K562 (cell line): ENCODE results near the gene BEST4. TPM values are rescaled to one million over a fixed set of nuclear protein-coding genes. Genes with fewer than 3 reads are reported as not detected.
"Not testable (repeated sequence)": the region's sequence is repeated elsewhere in the genome, so short reads cannot be mapped to it uniquely, and the experiment has no call there.

Source experiments
- ATAC-seq: fragments of 200-7000 bp; cut with Tn5 transposase; 3 replicates; pipeline ENCODE4 v1.9.1; 2020; ENCODE audit warnings: moderate library complexity
- BruUV-seq: library from RNA; stranded (reverse); fragments of 400-500 nt; replicated peaks from 2 replicates; lab custom pipeline; 2021; lab: Mats Ljungman, UMichigan
- CTCF ChIA-PET: fragments of 300-600 bp; formaldehyde crosslinking; extraction: SDS; loops from one replicate; lab custom pipeline; 2021; ENCODE audit warnings: low intra/inter-chr PET ratio; lab: Yijun Ruan, JAX
- POLR2A ChIA-PET: fragments of 300-600, 350-650 bp; sonication (Branson Sonifier 250); formaldehyde crosslinking; extraction: SDS; loops from one replicate; lab custom pipeline; 2021; ENCODE audit warnings: antibody characterized with exemption, inconsistent platforms; lab: Yijun Ruan, JAX
- DNase-seq, 4 experiments: peaks; one replicate each; pipeline versions ENCODE4 v3.0.0 to v3.0.0-alpha.2; 2011 to 2018; ENCODE audit warnings: low spot score in 3 of 4, mixed read lengths in 3 of 4; ENCODE audit errors: extremely low read depth in 1 of 4
- FAIRE-seq: peaks from 2 replicates; lab custom pipeline; 2011; peaks lifted over from hg19 to GRCh38; lab: Jason Lieb, UNC
- H2AFZ ChIP-seq: 2 replicates; pipeline ENCODE4 v1.6.0; 2011; ENCODE audit warnings: low read depth, low read length, control low read depth, inconsistent platforms
- H3K27ac ChIP-seq: fragments of 200-600 bp; 3 replicates; pipeline ENCODE4 v1.8.0; 2011; ENCODE audit warnings: low read depth, mild to moderate bottlenecking, control low read depth, inconsistent platforms, low read length, moderate library complexity, mixed read lengths; ENCODE audit errors: extremely low read depth
- H3K27me3 ChIP-seq, 2 experiments: fragments of 300-600 bp in 1 of 2; 2 replicates in 1 of 2; 3 replicates in 1 of 2; pipeline versions ENCODE4 v1.6.0 to v1.8.0; 2011; ENCODE audit warnings: inconsistent platforms in 2 of 2, low read length in 2 of 2, mild to moderate bottlenecking in 1 of 2, mixed read lengths in 1 of 2, moderate library complexity in 1 of 2; ENCODE audit not compliant: control insufficient read depth in 2 of 2, insufficient read depth in 2 of 2
- H3K36me3 ChIP-seq: fragments of 300-600 bp; 3 replicates; pipeline ENCODE4 v1.8.0; 2011; ENCODE audit warnings: mild to moderate bottlenecking, low read length, inconsistent platforms; ENCODE audit not compliant: control insufficient read depth, insufficient read depth
- H3K4me1 ChIP-seq, 2 experiments: fragments of 200-600 bp in 1 of 2; replicated peaks in 1 of 2; 2 replicates in 1 of 2; 3 replicates in 1 of 2; pipeline versions ENCODE4 v1.5.1 to v1.8.0; 2011; ENCODE audit warnings: inconsistent platforms in 2 of 2, low read length in 2 of 2, mild to moderate bottlenecking in 1 of 2, mixed read lengths in 1 of 2, moderate library complexity in 1 of 2; ENCODE audit not compliant: control insufficient read depth in 2 of 2, insufficient read depth in 2 of 2
- H3K4me2 ChIP-seq: 2 replicates; pipeline ENCODE4 v1.6.1; 2011; ENCODE audit warnings: low read length, control low read depth, inconsistent platforms, mixed read lengths; ENCODE audit not compliant: insufficient read depth
- H3K4me3 ChIP-seq: fragments of 200-600 bp; sonication (generic), shearing (Covaris generic); 2 replicates; pipeline ENCODE4 v1.5.1; 2016; ENCODE audit warnings: control low read depth, inconsistent platforms
- H3K79me2 ChIP-seq: fragments of 200-600 bp; 3 replicates; pipeline ENCODE4 v1.8.0; 2011; ENCODE audit warnings: low read length, inconsistent platforms; ENCODE audit not compliant: control insufficient read depth, insufficient read depth
- H3K9ac ChIP-seq, 2 experiments: 2 replicates each; pipeline versions ENCODE4 v1.6.0 to v1.6.1; 2011; ENCODE audit warnings: low read depth in 2 of 2, low read length in 2 of 2, control low read depth in 1 of 2, inconsistent platforms in 1 of 2, mild to moderate bottlenecking in 1 of 2, mixed read lengths in 1 of 2; ENCODE audit not compliant: insufficient read depth in 1 of 2
- H3K9me1 ChIP-seq: one replicate; pipeline ENCODE4 v1.6.0; 2011; ENCODE audit warnings: inconsistent platforms, mild to moderate bottlenecking, low read length, moderate library complexity; ENCODE audit not compliant: control insufficient read depth, insufficient read depth
- H3K9me3 ChIP-seq: replicated peaks from 2 replicates; pipeline ENCODE4 v1.5.1; 2011; ENCODE audit warnings: low read depth, low read length, inconsistent platforms; ENCODE audit not compliant: control insufficient read depth, insufficient read depth
- H4K20me1 ChIP-seq: replicated peaks from 2 replicates; pipeline ENCODE4 v1.6.1; 2011; ENCODE audit warnings: low read length, inconsistent platforms, mixed read lengths; ENCODE audit not compliant: control insufficient read depth, insufficient read depth
- ARID4B ChIP-seq: sonication (generic); formaldehyde crosslinking; IDR thresholded peaks from 2 replicates; pipeline ENCODE4 v1.8.0; 2022; ENCODE audit warnings: mild to moderate bottlenecking, missing genetic modification reagents
- BCOR ChIP-seq: fragments of 450-650 bp; IDR thresholded peaks from 2 replicates; pipeline ENCODE4 v1.6.1; 2016
- ETV5 ChIP-seq: sonication (generic); formaldehyde crosslinking; IDR thresholded peaks from 2 replicates; pipeline ENCODE4 v1.4.0; 2020; ENCODE audit warnings: low read depth, mild to moderate bottlenecking, missing genetic modification reagents
- GATA2 ChIP-seq: sonication (generic); formaldehyde crosslinking; IDR thresholded peaks from 2 replicates; pipeline ENCODE4 v1.4.0; 2020; ENCODE audit warnings: mild to moderate bottlenecking, missing genetic modification reagents
- HDAC1 ChIP-seq, 2 experiments: fragments of 450-650 bp; IDR thresholded peaks; 2 replicates each; pipeline ENCODE4 v1.6.1; 2016 to 2017; ENCODE audit warnings: inconsistent platforms in 1 of 2, mild to moderate bottlenecking in 1 of 2, moderate library complexity in 1 of 2
- USF2 ChIP-seq: sonication (generic); formaldehyde crosslinking; IDR thresholded peaks from 2 replicates; pipeline ENCODE4 v1.5.0; 2020; ENCODE audit warnings: missing genetic modification reagents
- ZNF766 ChIP-seq: fragments of 200-800 bp; sonication (Bioruptor generic); conservative IDR thresholded peaks from 2 replicates; pipeline ENCODE4 v1.6.1; 2016; ENCODE audit warnings: missing genetic modification characterization, missing compliant biosample characterization
- WGBS: fragments of 100-300 bp; shearing (Covaris generic); methylation state at CpG from one replicate; pipeline ENCODE4 v1.1.6; 2016; ENCODE audit warnings: low coverage, mixed read lengths; ENCODE audit not compliant: insufficient coverage; ENCODE audit errors: missing lambda C conversion rate; 5-methylcytosine and 5-hydroxymethylcytosine counted together
- in situ Hi-C: fragments of 300-500 bp; cut with MboI; formaldehyde crosslinking; loops from 4 replicates; pipeline ENCODE4 v1.15.0; 2018; ENCODE audit warnings: inconsistent platforms, mixed read lengths
- intact Hi-C: fragments of 100-400 bp; cut with micrococcal nuclease; formaldehyde crosslinking; loops from 2 replicates; pipeline ENCODE4 v1.14.2; 2022
- polyA plus RNA-seq, 8 experiments: library from polyadenylated mRNA; depleted of rRNA in 4 of 8; stranded (reverse) in 5 of 8; unstranded in 3 of 8; fragments of >200 nt; fragmentation: Nextera tagmentation in 2 of 8; fragmentation: Illumina TruSeq in 1 of 8; extraction: Ambion mirVana in 2 of 8; extraction: Trizol in 1 of 8; gene quantifications; 2 replicates each; pipeline versions ENCODE4 v1.2.1 to v1.2.3, GENCODE V29; 2011 to 2014; ENCODE audit warnings: inconsistent platforms in 1 of 8, missing spikeins in 1 of 8
- total RNA-seq, 7 experiments: library from RNA; depleted of rRNA in 6 of 7; stranded (reverse); fragments of >200 nt in 6 of 7; fragmentation: Illumina TruSeq in 2 of 7; extraction: Trizol in 2 of 7; gene quantifications; 2 replicates each; pipeline versions ENCODE4 v1.2.1 to v1.2.3, GENCODE V29; 2011 to 2021; ENCODE audit warnings: low replicate concordance in 1 of 7

The BEST4 gene
- total and polyA plus RNA-seq, 9 of the 15 experiments (the other 6 are each of a cell fraction or from before 2014, with no cell fraction given), result 0.07 to 0.11 TPM; not detected in 7

- 75% methylated on average over 7 of the region's 8 CpGs for WGBS
- H3K4me2 ChIP-seq, BruUV-seq, intact Hi-C loops, H3K4me3 ChIP-seq, CTCF ChIA-PET, H3K27me3 ChIP-seq, H3K9me1 ChIP-seq, FAIRE-seq, H4K20me1 ChIP-seq, H3K9me3 ChIP-seq, H3K27ac ChIP-seq, H3K9ac ChIP-seq, ATAC-seq, DNase-seq: not testable (repeated sequence)
- POLR2A ChIA-PET, result interaction anchor here (1.1 to 16.9 kb wide), 5 partner anchors 10 to 214 kb away, joined by 5 to 594 read pairs (median 8); partner anchors contain the start of genes BTBD19 and UROD
- H3K79me2 ChIP-seq, result peaks cover 20% of the 10 kb centered on the region
- in situ Hi-C loops, result loop anchor here (10.0 kb wide), 1 partner anchor 507 kb away; no protein-coding TSS in a partner anchor
- H2AFZ ChIP-seq, result peak overlapping the region; percentile 72
- peaks cover 31 to 47% of the 10 kb centered on the region in 2 experiments for H3K4me1 ChIP-seq
- H3K36me3 ChIP-seq, result peaks cover 12% of the 10 kb centered on the region
These were observed 9.9 kb upstream of the BEST4 start for GRCh38 chr1:44797886-44798285.

GRCh38 chr1:44792736-44793502 lies 4.9 kb upstream of the BEST4 start:
- no peaks in the 10 kb centered on the region for H4K20me1 ChIP-seq
- H3K9me3 ChIP-seq, result no peaks in the 10 kb centered on the region
- peaks cover 16 to 20% of the 10 kb centered on the region in 2 experiments; a peak in 4 of 5 replicates for H3K4me1 ChIP-seq
- H2AFZ ChIP-seq, result peak overlapping the region; percentile 56
- H3K36me3 ChIP-seq, result no peaks in the 10 kb centered on the region
- H3K4me2 ChIP-seq, result 0 out of 2 replicates have a peak overlapping the region, but pooled peaks have one; percentile 5
- no peak overlapping the region for H3K27ac ChIP-seq
- intact Hi-C loops, result loop anchor here (2.0 to 5.0 kb wide), 3 partner anchors 39 to 510 kb away; partner anchors contain the start of genes HECTD3 and UROD
- no peaks in the 10 kb centered on the region for H3K27me3 ChIP-seq
- POLR2A ChIA-PET, result interaction anchor here (0.6 to 12.0 kb wide), 16 partner anchors 11 to 548 kb away, joined by 3 to 253 read pairs (median 4); partner anchors contain the start of genes BTBD19, HECTD3 and RPS8
- in situ Hi-C loops, result loop anchor here (5.0 to 10.0 kb wide), 2 partner anchors 219 to 512 kb away; partner anchors contain the start of genes HECTD3 and UROD
- H3K9ac ChIP-seq, result peak overlapping the region in 1 of 2 experiments; percentile 7; a peak in 1 of 4 replicates
- FAIRE-seq (no peak), ATAC-seq (no peak), DNase-seq (no peak)
- H3K4me3 ChIP-seq, result no peak overlapping the region
- WGBS, result 62% methylated on average over 9 of the region's 9 CpGs
- H3K79me2 ChIP-seq, result no peaks in the 10 kb centered on the region
- H3K9me1 ChIP-seq, result no peaks in the 10 kb centered on the region
- CTCF ChIA-PET, result interaction anchor here (0.6 kb wide), 1 partner anchor 507 kb away, joined by 3 read pairs; no protein-coding TSS in a partner anchor
- BruUV-seq, result no TSS peak
- TF ChIP-seq ARID4B (CRISPR knock-in tag) (0 out of 2 replicates have a peak, but pooled peaks have one; percentile 42), GATA2 (CRISPR knock-in tag) (peak; percentile 19; the same call in 1 of the 2 replicates), ETV5 (CRISPR knock-in tag) (0 out of 2 replicates have a peak, but pooled peaks have one; percentile 55), BCOR (0 out of 2 replicates have a peak, but pooled peaks have one; percentile 9), ZNF766 (CRISPR knock-in tag) (no peak), HDAC1 (IDR thresholded peaks at IDR 0.05) (0 out of 4 replicates have a peak, but pooled peaks of 1 of the 2 experiments have one; percentile 10), USF2 (CRISPR knock-in tag) (0 out of 2 replicates have a peak, but pooled peaks have one; percentile 5)
